Activated CD8-positive, alpha-beta memory T cell treated with anti-CD3 and anti-CD28 coated beads, Interleukin-2, amount 10 ng/mL, durations not matched to agents 7 days and 5 days (primary cell): Measurements from ENCODE around the gene URM1. TPM values are rescaled to one million over a fixed set of nuclear protein-coding genes. Genes with fewer than 3 reads are reported as not detected.
"Not testable (repeated sequence)": the region's sequence is repeated elsewhere in the genome, so short reads cannot be mapped to it uniquely, and the experiment has no call there.

Source experiments
- ATAC-seq: fragments of 150-1000 bp; cut with Tn5 transposase; one replicate; pipeline ENCODE4 v1.10.0; 2021; ENCODE audit warnings: moderate library complexity
- CTCF ChIA-PET: fragments of 350-600 bp; sonication (Branson Sonifier 250); formaldehyde crosslinking; loops from one replicate; lab custom pipeline; 2021; ENCODE audit warnings: antibody characterized with exemption; lab: Charles Lee
- DNase-seq: peaks from one replicate; pipeline ENCODE4 v3.0.0-alpha.2; 2020
- H3K27ac Mint-ChIP-seq: one replicate; pipeline ENCODE4 v1.8.0; 2021; ENCODE audit warnings: mild to moderate bottlenecking, mixed read lengths
- H3K27me3 Mint-ChIP-seq: one replicate; pipeline ENCODE4 v1.8.0; 2021; ENCODE audit warnings: mixed read lengths
- H3K36me3 Mint-ChIP-seq: one replicate; pipeline ENCODE4 v1.8.0; 2021; ENCODE audit warnings: mild to moderate bottlenecking, mixed read lengths
- H3K4me1 Mint-ChIP-seq: one replicate; pipeline ENCODE4 v1.8.0; 2021; ENCODE audit warnings: mixed read lengths
- H3K4me3 Mint-ChIP-seq: one replicate; pipeline ENCODE4 v1.8.0; 2021; ENCODE audit warnings: mild to moderate bottlenecking, moderate library complexity, mixed read lengths
- H3K9me3 Mint-ChIP-seq: one replicate; pipeline ENCODE4 v1.8.0; 2022; ENCODE audit warnings: low read depth, mixed read lengths
- total RNA-seq, 2 experiments: library from RNA; stranded (reverse); gene quantifications; one replicate each; pipeline ENCODE4 v1.2.3, GENCODE V29; 2021

Gene URM1
- total RNA-seq, 2 experiments from 2014 or later: 61.4 to 81.0 TPM

DNA sequence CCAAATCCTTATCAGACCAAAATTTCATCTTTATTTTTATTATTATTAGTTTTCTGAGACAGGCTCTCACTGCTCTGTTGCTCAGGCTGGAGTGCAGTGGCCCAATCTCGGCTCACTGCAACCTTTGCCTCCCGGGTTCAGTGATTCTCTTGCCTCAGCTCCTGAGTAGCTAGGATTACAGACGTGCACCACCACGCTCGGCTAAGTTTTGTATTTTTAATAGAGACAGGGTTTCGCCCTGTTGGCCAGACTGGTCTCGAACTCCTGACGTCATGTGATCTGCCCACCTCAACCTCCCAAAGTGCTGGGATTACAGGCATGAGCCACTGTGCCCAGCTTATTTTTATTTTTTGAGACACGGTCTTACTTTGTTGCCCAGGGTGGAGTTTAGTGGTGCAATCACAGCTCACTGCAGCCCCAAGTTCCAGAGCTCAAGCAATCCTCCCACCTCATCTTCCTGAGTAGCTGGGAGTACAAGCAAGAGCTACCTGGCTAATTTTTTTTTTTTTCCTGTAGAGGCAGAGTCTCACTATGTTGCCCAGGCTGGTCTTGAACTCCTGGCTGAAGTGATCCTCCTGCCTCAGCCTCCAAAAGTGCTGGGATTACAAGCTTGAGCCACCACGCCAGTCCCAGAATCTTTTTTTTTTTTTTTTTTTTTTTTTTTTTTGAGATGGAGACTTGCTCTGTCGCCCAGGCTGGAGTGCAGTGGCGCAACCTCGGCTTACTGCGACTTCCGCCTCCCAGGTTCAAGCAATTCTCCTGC, 32.1 kb upstream of the URM1 start:
- H3K27me3 Mint-ChIP-seq, H3K27ac Mint-ChIP-seq: not testable (repeated sequence)

DNA sequence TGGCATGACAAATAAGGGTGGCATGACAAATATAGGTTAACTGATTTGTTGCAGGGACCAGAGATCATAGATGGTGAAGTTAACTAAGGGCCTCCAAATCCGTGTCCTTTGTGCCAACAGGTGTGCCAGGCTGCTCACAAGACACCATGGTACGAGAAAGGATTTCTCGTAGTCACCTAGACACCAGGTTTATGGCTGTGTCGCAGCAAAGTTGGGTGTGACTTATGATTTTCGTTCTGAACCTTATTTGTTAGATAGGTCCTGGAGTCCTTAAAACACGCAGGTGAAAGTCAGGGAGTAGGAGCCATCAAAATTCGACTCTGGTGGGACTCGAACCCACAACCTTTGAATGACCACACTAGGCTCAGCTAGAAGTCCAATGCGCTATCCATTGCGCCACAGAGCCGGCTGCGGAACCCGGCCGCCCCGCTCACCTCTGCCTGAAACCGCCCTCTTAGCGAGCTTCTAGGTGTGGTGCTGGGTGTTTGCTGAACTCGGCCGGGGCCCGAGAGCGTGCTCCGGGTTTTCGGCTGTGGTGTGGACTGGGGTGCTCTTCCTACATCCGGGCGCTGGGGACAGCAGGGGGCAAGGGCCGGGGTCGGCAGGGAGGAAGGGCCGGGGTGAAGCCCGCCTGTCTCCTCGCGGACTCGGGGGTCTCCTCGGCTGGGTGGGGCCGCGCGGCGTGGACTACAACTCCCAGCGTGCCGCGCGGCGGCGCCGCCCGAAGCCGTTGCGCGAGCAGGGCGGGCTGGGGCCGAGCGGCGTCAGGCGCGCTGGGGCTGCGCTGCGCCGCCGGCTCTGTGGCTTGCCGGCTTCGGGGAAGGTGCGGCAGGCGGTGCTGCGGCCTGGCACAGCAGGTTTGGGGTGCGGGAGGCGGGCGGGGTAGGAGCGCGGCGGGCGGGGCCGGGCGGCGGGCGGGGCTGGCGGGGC, 31.1 kb upstream of the URM1 start, which contains the start of gene SLC27A4:
Gene SLC27A4 (plus strand): TSS at position 767 of the 930 bp plus-strand sequence. CDS start 2,606 bp downstream, outside the sequence.
- ATAC-seq (peak; percentile 90), DNase-seq (peak; percentile 83)
- Mint-ChIP-seq H3K4me1 (peaks cover 9% of the 10 kb centered on the region), H3K27me3 (no peaks in the 10 kb centered on the region), H3K36me3 (no peaks in the 10 kb centered on the region), H3K9me3 (no peaks in the 10 kb centered on the region), H3K4me3 (peak within 1 kb of the TSS; percentile 79), H3K27ac (peak within 1 kb of the TSS; percentile 90)
- CTCF ChIA-PET: interaction anchor here (1.7 kb wide), 1 partner anchor 21 kb away, joined by 8 read pairs; no protein-coding TSS in a partner anchor

More for the DNA sequence above, 32.1 kb upstream of the URM1 start:
- not testable (repeated sequence) for H3K4me3 Mint-ChIP-seq, DNase-seq, H3K9me3 Mint-ChIP-seq, H3K4me1 Mint-ChIP-seq, H3K36me3 Mint-ChIP-seq, ATAC-seq
- CTCF ChIA-PET: interaction anchor here (0.7 to 1.7 kb wide), 3 partner anchors 22 to 45 kb away, joined by 3 to 8 read pairs (median 3); no protein-coding TSS in a partner anchor

- Mint-ChIP-seq H3K4me1 (peaks cover 9% of the 10 kb centered on the region), H3K9me3 (no peaks in the 10 kb centered on the region), H3K27ac (peak overlapping the region; percentile 79), H3K4me3 (peak overlapping the region; percentile 79), H3K27me3 (no peaks in the 10 kb centered on the region), H3K36me3 (no peaks in the 10 kb centered on the region)
- CTCF ChIA-PET: interaction anchor here (0.7 to 1.9 kb wide), 33 partner anchors 8 to 203 kb away, joined by 3 to 24 read pairs (median 6); partner anchors contain the start of genes CERCAM, CIZ1, COQ4 and DNM1
- ATAC-seq: peak; percentile 67
- peak; percentile 47 for DNase-seq
These were observed 30.3 kb upstream of the URM1 start for GRCh38 chr9:128340691-128341434.

DNA sequence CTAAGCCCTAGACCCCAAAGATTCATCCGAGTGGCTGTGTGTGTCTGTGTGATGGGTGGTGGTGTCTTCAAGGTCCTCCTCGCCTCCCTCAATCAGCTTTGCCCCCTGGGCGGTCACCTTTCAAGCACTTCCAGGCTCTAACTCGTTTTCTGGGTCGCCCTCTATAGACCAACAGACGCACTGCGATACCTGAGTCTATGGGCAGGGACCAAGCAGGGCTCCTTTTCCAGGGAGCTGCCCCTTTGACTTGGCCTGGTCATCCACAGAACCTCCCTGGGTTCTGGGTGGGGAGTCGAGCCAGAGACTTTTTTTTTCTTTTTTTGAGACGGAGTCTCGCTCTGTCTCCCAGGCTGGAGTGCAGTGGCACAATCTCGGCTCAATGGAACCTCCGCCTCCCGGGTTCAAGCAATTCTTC, 29.7 kb upstream of the URM1 start:
- H3K27me3 Mint-ChIP-seq: no peaks in the 10 kb centered on the region
- peak overlapping the region; percentile 79 for H3K4me3 Mint-ChIP-seq
- H3K27ac Mint-ChIP-seq: peak overlapping the region; percentile 79
- no peaks in the 10 kb centered on the region for H3K9me3 Mint-ChIP-seq
- peak; percentile 88 for DNase-seq
- CTCF ChIA-PET: interaction anchor here (0.7 to 1.9 kb wide), 33 partner anchors 8 to 203 kb away, joined by 3 to 24 read pairs (median 6); partner anchors contain the start of genes CERCAM, CIZ1, COQ4 and DNM1
- H3K36me3 Mint-ChIP-seq: no peaks in the 10 kb centered on the region
- peak; percentile 61 for ATAC-seq
- peaks cover 9% of the 10 kb centered on the region for H3K4me1 Mint-ChIP-seq

- no peaks in the 10 kb centered on the region for H3K27me3 Mint-ChIP-seq
- ATAC-seq (no peak), DNase-seq (no peak)
- peaks cover 9% of the 10 kb centered on the region for H3K4me1 Mint-ChIP-seq
- no peaks in the 10 kb centered on the region for H3K9me3 Mint-ChIP-seq
- H3K27ac Mint-ChIP-seq: no peak overlapping the region
- H3K4me3 Mint-ChIP-seq: no peak overlapping the region
- no peaks in the 10 kb centered on the region for H3K36me3 Mint-ChIP-seq
- CTCF ChIA-PET: interaction anchor here (1.3 to 2.1 kb wide), 4 partner anchors 19 to 48 kb away, joined by 3 to 6 read pairs (median 4); partner anchors contain the start of gene URM1
These were observed 28.0 kb upstream of the URM1 start for GRCh38 chr9:128342971-128343680.

GRCh38 chr9:128343855-128344254, 27.3 kb upstream of the URM1 start:
- H3K27me3 Mint-ChIP-seq: no peaks in the 10 kb centered on the region
- H3K9me3 Mint-ChIP-seq: no peaks in the 10 kb centered on the region
- CTCF ChIA-PET: interaction anchor here (1.3 to 2.1 kb wide), 3 partner anchors 19 to 48 kb away, joined by 3 to 6 read pairs (median 5); partner anchors contain the start of gene URM1
- peaks cover 9% of the 10 kb centered on the region for H3K4me1 Mint-ChIP-seq
- no peak overlapping the region for H3K4me3 Mint-ChIP-seq
- no peaks in the 10 kb centered on the region for H3K36me3 Mint-ChIP-seq
- ATAC-seq: no peak
- H3K27ac Mint-ChIP-seq: no peak overlapping the region
- no peak for DNase-seq

GRCh38 chr9:128344931-128345605, 26.1 kb upstream of the URM1 start:
- DNase-seq: no peak
- H3K27me3 Mint-ChIP-seq: no peaks in the 10 kb centered on the region
- CTCF ChIA-PET: interaction anchor here (2.1 kb wide), 1 partner anchor 50 kb away, joined by 6 read pairs; no protein-coding TSS in a partner anchor
- no peaks in the 10 kb centered on the region for H3K36me3 Mint-ChIP-seq
- peaks cover 5% of the 10 kb centered on the region for H3K4me1 Mint-ChIP-seq
- no peak overlapping the region for H3K4me3 Mint-ChIP-seq
- no peaks in the 10 kb centered on the region for H3K9me3 Mint-ChIP-seq
- ATAC-seq: no peak
- no peak overlapping the region for H3K27ac Mint-ChIP-seq

GRCh38 chr9:128349125-128349524, 22.0 kb upstream of the URM1 start:
- H3K4me1 Mint-ChIP-seq: no peaks in the 10 kb centered on the region
- DNase-seq: no peak
- no peak for ATAC-seq
- H3K27me3 Mint-ChIP-seq: no peaks in the 10 kb centered on the region
- H3K36me3 Mint-ChIP-seq: peaks cover 3% of the 10 kb centered on the region
- H3K27ac Mint-ChIP-seq: no peak overlapping the region
- H3K9me3 Mint-ChIP-seq: no peaks in the 10 kb centered on the region
- CTCF ChIA-PET: interaction anchor here (1.0 to 1.7 kb wide), 3 partner anchors 8 to 54 kb away, joined by 3 to 5 read pairs (median 4); no protein-coding TSS in a partner anchor
- H3K4me3 Mint-ChIP-seq: no peak overlapping the region

- no peak for ATAC-seq
- Mint-ChIP-seq H3K27me3 (no peaks in the 10 kb centered on the region), H3K4me1 (no peaks in the 10 kb centered on the region), H3K4me3 (no peak overlapping the region), H3K9me3 (no peaks in the 10 kb centered on the region), H3K36me3 (peaks cover 3% of the 10 kb centered on the region), H3K27ac (no peak overlapping the region)
- CTCF ChIA-PET: interaction anchor here (1.0 to 1.7 kb wide), 4 partner anchors 8 to 55 kb away, joined by 3 to 5 read pairs (median 4); no protein-coding TSS in a partner anchor
- no peak for DNase-seq
These were observed 21.4 kb upstream of the URM1 start for GRCh38 chr9:128349772-128350171.

GRCh38 chr9:128355451-128355850, 15.7 kb upstream of the URM1 start:
- no peaks in the 10 kb centered on the region for H3K9me3 Mint-ChIP-seq
- no peaks in the 10 kb centered on the region for H3K27me3 Mint-ChIP-seq
- ATAC-seq (no peak), DNase-seq (no peak)
- CTCF ChIA-PET: interaction anchor here (1.8 to 3.7 kb wide), 2 partner anchors 11 to 14 kb away, joined by 4 to 18 read pairs; no protein-coding TSS in a partner anchor
- no peaks in the 10 kb centered on the region for H3K4me1 Mint-ChIP-seq
- no peak overlapping the region for H3K27ac Mint-ChIP-seq
- no peak overlapping the region for H3K4me3 Mint-ChIP-seq
- H3K36me3 Mint-ChIP-seq: peaks cover 3% of the 10 kb centered on the region

GRCh38 chr9:128358090-128358489, 13.1 kb upstream of the URM1 start:
- H3K27ac Mint-ChIP-seq: no peak overlapping the region
- no peaks in the 10 kb centered on the region for H3K27me3 Mint-ChIP-seq
- ATAC-seq (no peak), DNase-seq (no peak)
- CTCF ChIA-PET: interaction anchor here (3.7 kb wide), 1 partner anchor 16 kb away, joined by 18 read pairs; no protein-coding TSS in a partner anchor
- no peak overlapping the region for H3K4me3 Mint-ChIP-seq
- no peaks in the 10 kb centered on the region for H3K36me3 Mint-ChIP-seq
- peaks cover 9% of the 10 kb centered on the region for H3K4me1 Mint-ChIP-seq
- H3K9me3 Mint-ChIP-seq: no peaks in the 10 kb centered on the region
